Mesenchymal stem cell (in vitro differentiated cells and primary cell): ENCODE results near the gene MYH14.

Experiments
- DNase-seq: peaks from one replicate; pipeline ENCODE4 v3.0.0-alpha.2; 2013
- H2AFZ ChIP-seq: one replicate; pipeline ENCODE4 v1.6.1; 2013; ENCODE audit warnings: low read depth, mild to moderate bottlenecking, control low read depth, inconsistent platforms, low read length, moderate library complexity
- H2AK5ac ChIP-seq: 2 replicates; pipeline ENCODE4 v1.6.1; 2013; ENCODE audit warnings: low read length, moderate library complexity, mild to moderate bottlenecking, inconsistent platforms; ENCODE audit not compliant: severe bottlenecking
- H2BK120ac ChIP-seq: one replicate; pipeline ENCODE4 v1.6.1; 2013; ENCODE audit warnings: low read depth, mild to moderate bottlenecking, inconsistent platforms, low read length, moderate library complexity
- H2BK12ac ChIP-seq, 2 experiments: one replicate each; pipeline ENCODE4 v1.6.1; 2013; ENCODE audit warnings: inconsistent platforms in 2 of 2, low read length in 2 of 2, mild to moderate bottlenecking in 2 of 2, moderate library complexity in 2 of 2, control low read depth in 1 of 2
- H2BK15ac ChIP-seq: one replicate; pipeline ENCODE4 v1.6.1; 2013; ENCODE audit warnings: mild to moderate bottlenecking, low read depth, inconsistent platforms; ENCODE audit not compliant: poor library complexity, severe bottlenecking
- H2BK5ac ChIP-seq: 2 replicates; pipeline ENCODE4 v1.6.1; 2013; ENCODE audit warnings: low read depth, mild to moderate bottlenecking, low read length, control low read depth, inconsistent platforms; ENCODE audit not compliant: poor library complexity, severe bottlenecking
- H3K14ac ChIP-seq, 2 experiments: one replicate each; pipeline ENCODE4 v1.6.1; 2013; ENCODE audit warnings: inconsistent platforms in 2 of 2, low read length in 2 of 2, control low read depth in 1 of 2, mild to moderate bottlenecking in 1 of 2, moderate library complexity in 1 of 2
- H3K18ac ChIP-seq, 2 experiments: one replicate each; pipeline ENCODE4 v1.6.1; 2013; ENCODE audit warnings: inconsistent platforms in 2 of 2, low read length in 2 of 2, control low read depth in 1 of 2, low read depth in 1 of 2, mild to moderate bottlenecking in 1 of 2
- H3K23ac ChIP-seq, 2 experiments: one replicate each; pipeline ENCODE4 v1.6.1; 2013; ENCODE audit warnings: inconsistent platforms in 2 of 2, low read length in 2 of 2, mild to moderate bottlenecking in 2 of 2, moderate library complexity in 2 of 2, control low read depth in 1 of 2
- H3K27ac ChIP-seq: 2 replicates; pipeline ENCODE4 v1.5.1; 2013; ENCODE audit warnings: mild to moderate bottlenecking, moderate library complexity, low read length, control low read depth, inconsistent platforms; ENCODE audit not compliant: poor library complexity, severe bottlenecking
- H3K27me3 ChIP-seq, 2 experiments: 2 replicates each; pipeline versions ENCODE4 v1.6.1 to v1.7.0; 2013; ENCODE audit warnings: low read length in 2 of 2, mild to moderate bottlenecking in 2 of 2, moderate library complexity in 2 of 2, control low read depth in 1 of 2, inconsistent platforms in 1 of 2; ENCODE audit not compliant: control insufficient read depth in 1 of 2, insufficient read depth in 1 of 2
- H3K36me3 ChIP-seq, 2 experiments: 2 replicates each; pipeline versions ENCODE4 v1.6.1 to v1.7.0; 2013; ENCODE audit warnings: low read length in 2 of 2, control low read depth in 1 of 2, inconsistent platforms in 1 of 2, low read depth in 1 of 2, mild to moderate bottlenecking in 1 of 2; ENCODE audit not compliant: insufficient read depth in 2 of 2, control insufficient read depth in 1 of 2
- H3K4ac ChIP-seq, 2 experiments: one replicate each; pipeline ENCODE4 v1.6.1; 2013; ENCODE audit warnings: inconsistent platforms in 2 of 2, low read length in 2 of 2, mild to moderate bottlenecking in 2 of 2, moderate library complexity in 2 of 2, control low read depth in 1 of 2, low read depth in 1 of 2
- H3K4me1 ChIP-seq: 2 replicates; pipeline ENCODE4 v1.6.1; 2013; ENCODE audit warnings: low read depth, low read length, control low read depth; ENCODE audit not compliant: control insufficient read depth, insufficient read depth
- H3K4me2 ChIP-seq: 2 replicates; pipeline ENCODE4 v1.6.1; 2013; ENCODE audit warnings: low read length, mild to moderate bottlenecking, inconsistent platforms; ENCODE audit not compliant: poor library complexity, severe bottlenecking
- H3K4me3 ChIP-seq, 2 experiments: 2 replicates each; pipeline versions ENCODE4 v1.5.1 to v1.7.0; 2013; ENCODE audit warnings: low read length in 2 of 2, mild to moderate bottlenecking in 2 of 2, control low read depth in 1 of 2, low read depth in 1 of 2; ENCODE audit not compliant: insufficient read depth in 1 of 2
- H3K79me1 ChIP-seq: replicated peaks from 2 replicates; pipeline ENCODE4 v1.6.1; 2013; ENCODE audit warnings: mild to moderate bottlenecking, control low read depth, low read length, inconsistent platforms; ENCODE audit not compliant: poor library complexity, severe bottlenecking
- H3K9ac ChIP-seq: 2 replicates; pipeline ENCODE4 v1.7.0; 2013; ENCODE audit warnings: mild to moderate bottlenecking, low read length, moderate library complexity
- H3K9me3 ChIP-seq: 2 replicates; pipeline ENCODE4 v1.7.0; 2013; ENCODE audit warnings: mild to moderate bottlenecking, low read length; ENCODE audit not compliant: control insufficient read depth
- H4K8ac ChIP-seq: one replicate; pipeline ENCODE4 v1.6.1; 2013; ENCODE audit warnings: inconsistent platforms, mild to moderate bottlenecking, low read length, moderate library complexity
- H4K91ac ChIP-seq: one replicate; pipeline ENCODE4 v1.6.1; 2013; ENCODE audit warnings: mild to moderate bottlenecking, low read length, inconsistent platforms
- WGBS: methylation state at CpG from one replicate; pipeline ENCODE4 v1.1.7; 2013; ENCODE audit warnings: mixed read lengths; 5-methylcytosine and 5-hydroxymethylcytosine counted together

Gene MYH14

DNA sequence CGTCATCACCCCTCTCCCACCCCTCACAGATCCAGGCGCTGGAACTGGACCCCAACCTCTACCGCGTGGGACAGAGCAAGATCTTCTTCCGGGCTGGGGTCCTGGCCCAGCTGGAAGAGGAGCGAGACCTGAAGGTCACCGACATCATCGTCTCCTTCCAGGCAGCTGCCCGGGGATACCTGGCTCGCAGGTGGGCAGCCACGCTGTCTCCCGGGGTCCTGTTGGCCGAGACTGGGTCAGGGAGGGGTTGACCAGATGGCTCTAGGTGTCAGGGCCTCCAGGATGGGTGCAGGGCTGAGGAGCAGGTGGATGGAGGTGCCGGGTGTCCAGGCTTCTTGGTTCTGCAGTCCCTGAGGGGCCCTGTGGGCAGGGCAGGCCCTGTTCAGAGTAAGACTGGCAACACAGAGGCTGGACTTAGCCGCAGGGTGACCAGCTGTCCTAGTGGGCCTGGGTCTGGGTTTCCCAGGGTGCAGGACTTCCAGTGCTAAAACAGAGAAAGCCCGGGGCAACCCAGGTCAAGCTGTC is 58.1 kb downstream of the MYH14 start:
- no peak overlapping the region for H4K91ac ChIP-seq
- no peak overlapping the region for H2BK12ac ChIP-seq
- H3K4me3 ChIP-seq, result no peak overlapping the region
- H3K4me2 ChIP-seq, result no peak overlapping the region
- H3K27me3 ChIP-seq, result no peaks in the 10 kb centered on the region
- H4K8ac ChIP-seq, result no peak overlapping the region
- no peak overlapping the region for H2AFZ ChIP-seq
- H3K4ac ChIP-seq, result no peak overlapping the region
- H2BK15ac ChIP-seq, result no peak overlapping the region
- no peak overlapping the region for H3K27ac ChIP-seq
- no peaks in the 10 kb centered on the region for H3K79me1 ChIP-seq
- WGBS, result 90% methylated on average over 16 of the region's 16 CpGs
- H3K23ac ChIP-seq, result no peak overlapping the region
- H2BK5ac ChIP-seq, result no peak overlapping the region
- no peak overlapping the region for H3K9ac ChIP-seq
- no peak overlapping the region for H3K18ac ChIP-seq
- DNase-seq, result no peak
- H2AK5ac ChIP-seq, result no peak overlapping the region
- no peak overlapping the region for H2BK120ac ChIP-seq
- H3K14ac ChIP-seq, result no peak overlapping the region
- peaks cover 3% of the 10 kb centered on the region for H3K4me1 ChIP-seq
- peaks cover 6% of the 10 kb centered on the region for H3K9me3 ChIP-seq
- peaks cover 0 to 4% of the 10 kb centered on the region in 2 experiments for H3K36me3 ChIP-seq

DNA sequence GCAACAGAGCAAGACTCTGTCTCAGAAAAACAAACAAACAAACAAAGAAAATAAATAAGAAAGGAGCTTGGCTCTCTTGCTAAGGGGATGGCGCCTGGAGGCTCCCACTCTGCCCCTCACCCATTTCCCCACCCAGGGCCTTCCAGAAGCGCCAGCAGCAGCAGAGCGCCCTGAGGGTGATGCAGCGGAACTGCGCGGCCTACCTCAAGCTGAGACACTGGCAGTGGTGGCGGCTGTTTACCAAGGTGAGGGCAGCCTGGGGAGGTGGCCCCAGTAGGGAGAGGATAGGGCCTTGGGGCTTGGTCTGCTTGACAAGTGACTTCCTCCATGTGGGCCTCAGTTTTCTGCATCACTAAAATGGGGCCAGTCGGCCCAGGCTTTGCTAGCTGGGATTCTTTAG is 59.8 kb downstream of the MYH14 start:
- WGBS, result 89% methylated on average over 8 of the region's 8 CpGs
- H4K8ac ChIP-seq, result no peak overlapping the region
- no peak overlapping the region for H3K18ac ChIP-seq
- H3K27me3 ChIP-seq, result peaks cover 0 to under 1% of the 10 kb centered on the region in 2 experiments
- no peak overlapping the region for H2AK5ac ChIP-seq
- H3K23ac ChIP-seq, result no peak overlapping the region
- no peak overlapping the region for H2BK15ac ChIP-seq
- no peak overlapping the region for H2BK5ac ChIP-seq
- H3K79me1 ChIP-seq, result no peaks in the 10 kb centered on the region
- H3K27ac ChIP-seq, result no peak overlapping the region
- H3K36me3 ChIP-seq, result peaks cover 0 to 4% of the 10 kb centered on the region in 2 experiments
- no peak overlapping the region for H2AFZ ChIP-seq
- H4K91ac ChIP-seq, result no peak overlapping the region
- H3K4me3 ChIP-seq, result no peak overlapping the region
- H3K14ac ChIP-seq, result no peak overlapping the region
- H3K4ac ChIP-seq, result no peak overlapping the region
- DNase-seq, result no peak
- H3K4me1 ChIP-seq, result peaks cover 3% of the 10 kb centered on the region
- no peak overlapping the region for H3K9ac ChIP-seq
- H3K9me3 ChIP-seq, result no peaks in the 10 kb centered on the region
- no peak overlapping the region for H2BK120ac ChIP-seq
- H2BK12ac ChIP-seq, result no peak overlapping the region
- H3K4me2 ChIP-seq, result no peak overlapping the region

DNA sequence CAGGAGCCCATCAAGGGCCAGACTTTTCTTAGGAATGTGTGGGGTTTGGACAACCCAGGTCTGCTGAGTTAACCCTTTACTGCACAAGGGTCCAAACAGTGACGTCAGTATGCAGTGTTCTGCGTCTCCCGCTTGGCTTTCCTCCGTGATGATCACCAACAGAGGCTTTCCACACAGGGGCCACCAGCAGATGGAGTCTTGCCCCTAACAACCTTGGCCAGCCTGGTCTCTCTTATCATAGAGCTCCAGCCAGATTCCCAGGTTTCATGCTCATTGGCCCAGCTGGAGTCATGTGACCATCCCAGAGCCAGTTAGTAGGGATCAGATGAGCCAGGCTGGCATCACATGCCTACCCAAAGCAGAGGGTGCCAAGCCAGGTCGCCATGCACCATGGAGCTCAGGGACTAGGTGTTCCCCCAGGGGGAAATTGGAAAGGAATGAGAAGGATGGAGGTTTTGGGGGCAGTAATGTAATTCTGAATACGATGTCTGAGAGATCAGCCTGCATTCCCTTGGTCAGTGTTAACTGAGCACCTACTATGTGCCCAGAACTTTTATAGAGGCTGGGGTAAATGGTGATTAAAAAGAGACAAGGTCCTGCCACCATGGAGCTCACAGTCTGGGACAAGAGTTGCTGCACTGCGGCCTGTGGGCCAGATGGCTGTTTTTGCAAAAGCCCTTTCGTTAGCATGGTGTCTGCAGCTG is 61.2 kb downstream of the MYH14 start:
- no peak overlapping the region for H3K4ac ChIP-seq
- H3K27ac ChIP-seq, result no peak overlapping the region
- no peak overlapping the region for H2AK5ac ChIP-seq
- H3K79me1 ChIP-seq, result no peaks in the 10 kb centered on the region
- no peak overlapping the region for H3K4me3 ChIP-seq
- H3K14ac ChIP-seq, result no peak overlapping the region
- H3K23ac ChIP-seq, result no peak overlapping the region
- no peak overlapping the region for H2BK5ac ChIP-seq
- H2AFZ ChIP-seq, result no peak overlapping the region
- H4K8ac ChIP-seq, result no peak overlapping the region
- H3K4me2 ChIP-seq, result no peak overlapping the region
- no peak overlapping the region for H2BK15ac ChIP-seq
- no peak overlapping the region for H3K9ac ChIP-seq
- no peak overlapping the region for H2BK120ac ChIP-seq
- H3K27me3 ChIP-seq, result peaks cover 0 to 6% of the 10 kb centered on the region in 2 experiments
- H4K91ac ChIP-seq, result no peak overlapping the region
- 71% methylated on average over 8 of the region's 8 CpGs for WGBS
- no peak overlapping the region for H3K18ac ChIP-seq
- peaks cover 3% of the 10 kb centered on the region for H3K4me1 ChIP-seq
- no peaks in the 10 kb centered on the region for H3K9me3 ChIP-seq
- H2BK12ac ChIP-seq, result no peak overlapping the region
- DNase-seq, result no peak
- H3K36me3 ChIP-seq, result peaks cover 0 to 4% of the 10 kb centered on the region in 2 experiments

DNA sequence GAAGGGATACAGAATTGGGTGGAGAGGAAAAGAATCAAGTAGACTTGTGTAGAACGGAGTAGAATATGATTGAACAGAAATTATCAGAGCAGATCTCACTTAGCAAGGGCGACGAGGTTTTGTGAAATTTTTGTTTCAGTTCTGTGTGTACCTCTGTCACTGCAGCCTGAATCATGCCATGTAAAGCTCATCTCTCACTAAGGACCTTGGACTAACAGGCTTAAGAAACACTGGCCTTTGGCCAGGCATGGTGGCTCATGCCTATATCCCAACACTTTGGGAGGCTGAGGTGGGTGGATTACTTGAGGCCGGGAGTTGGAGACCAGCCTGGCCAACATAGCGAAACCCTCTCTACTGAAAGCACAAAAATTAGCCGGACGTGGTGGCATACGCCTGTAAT is 62.6 kb downstream of the MYH14 start:
- no peak overlapping the region for H2AK5ac ChIP-seq
- H2BK120ac ChIP-seq, result no peak overlapping the region
- no peaks in the 10 kb centered on the region for H3K79me1 ChIP-seq
- H3K23ac ChIP-seq, result no peak overlapping the region
- H3K36me3 ChIP-seq, result peaks cover 0 to 4% of the 10 kb centered on the region in 2 experiments
- H4K91ac ChIP-seq, result no peak overlapping the region
- 87% methylated on average over 8 of the region's 8 CpGs for WGBS
- H3K4me1 ChIP-seq, result no peaks in the 10 kb centered on the region
- H3K4me3 ChIP-seq, result no peak overlapping the region
- no peak overlapping the region for H2AFZ ChIP-seq
- H2BK15ac ChIP-seq, result no peak overlapping the region
- no peak overlapping the region for H3K4ac ChIP-seq
- no peak for DNase-seq
- H4K8ac ChIP-seq, result no peak overlapping the region
- H3K9ac ChIP-seq, result no peak overlapping the region
- H2BK12ac ChIP-seq, result no peak overlapping the region
- no peaks in the 10 kb centered on the region for H3K9me3 ChIP-seq
- no peak overlapping the region for H3K14ac ChIP-seq
- no peak overlapping the region for H3K27ac ChIP-seq
- no peak overlapping the region for H3K18ac ChIP-seq
- no peak overlapping the region for H2BK5ac ChIP-seq
- H3K27me3 ChIP-seq, result peaks cover 0 to 6% of the 10 kb centered on the region in 2 experiments
- H3K4me2 ChIP-seq, result no peak overlapping the region
